BE2C (cell line): ENCODE data around the gene PBX4.
A peak's percentile ranks its signal among the peaks of the same experiment; 100 is the strongest.

Experiments
- DNase-seq: peaks from one replicate; pipeline ENCODE4 v3.0.0-alpha.2; 2020
- H3K27me3 ChIP-seq: fragments of 250-450 bp; sonication (Bioruptor Pico); 2 replicates; pipeline ENCODE4 v1.5.1; 2020; ENCODE audit warnings: mild to moderate bottlenecking
- H3K36me3 ChIP-seq: fragments of 250-450 bp; sonication (Bioruptor Pico); 2 replicates; pipeline ENCODE4 v1.5.1; 2020; ENCODE audit warnings: mild to moderate bottlenecking
- H3K4me1 ChIP-seq: fragments of 250-450 bp; sonication (Bioruptor Pico); 2 replicates; pipeline ENCODE4 v1.5.1; 2020
- H3K4me3 ChIP-seq: 2 replicates; pipeline ENCODE4 v1.5.1; 2011; ENCODE audit warnings: low read depth, low read length
- H3K9me3 ChIP-seq: fragments of 250-450 bp; sonication (Bioruptor Pico); 2 replicates; pipeline ENCODE4 v1.5.1; 2020
- CTCF ChIP-seq: IDR thresholded peaks from 2 replicates; pipeline ENCODE4 v1.5.1; 2012; ENCODE audit warnings: mild to moderate bottlenecking, low read depth, low read length

Gene PBX4

GRCh38 chr19:19554074-19555023 lies 64.1 kb downstream of the PBX4 start:
- Histone ChIP-seq H3K4me1 (no peaks in the 10 kb centered on the region), H3K4me3 (no peak overlapping the region), H3K9me3 (no peaks in the 10 kb centered on the region), H3K27me3 (no peaks in the 10 kb centered on the region), H3K36me3 (no peaks in the 10 kb centered on the region)
- TF ChIP-seq CTCF = peak; percentile 59
- no peak for DNase-seq

- TF ChIP-seq CTCF = no peak
Measured at GRCh38 chr19:19553670-19554069, 64.8 kb downstream of the PBX4 start.

GRCh38 chr19:19552798-19553197 lies 65.7 kb downstream of the PBX4 start:
- DNase-seq = peak; percentile 48
- Histone ChIP-seq H3K4me1 (no peaks in the 10 kb centered on the region), H3K27me3 (no peaks in the 10 kb centered on the region), H3K4me3 (no peak overlapping the region), H3K9me3 (no peaks in the 10 kb centered on the region), H3K36me3 (no peaks in the 10 kb centered on the region)
- peak; percentile 46 for TF ChIP-seq CTCF

More at GRCh38 chr19:19553670-19554069, 64.8 kb downstream of the PBX4 start:
- DNase-seq = no peak
- no peaks in the 10 kb centered on the region for H3K36me3 ChIP-seq
- no peaks in the 10 kb centered on the region for H3K4me1 ChIP-seq
- H3K9me3 ChIP-seq = no peaks in the 10 kb centered on the region
- no peaks in the 10 kb centered on the region for H3K27me3 ChIP-seq
- no peak overlapping the region for H3K4me3 ChIP-seq

- Histone ChIP-seq H3K27me3 (no peaks in the 10 kb centered on the region), H3K36me3 (no peaks in the 10 kb centered on the region), H3K4me3 (no peak overlapping the region), H3K9me3 (no peaks in the 10 kb centered on the region), H3K4me1 (no peaks in the 10 kb centered on the region)
- no peak for DNase-seq
- no peak for TF ChIP-seq CTCF
Measured at GRCh38 chr19:19551853-19552192, 66.7 kb downstream of the PBX4 start.

- H3K4me3 ChIP-seq = no peak overlapping the region
Measured at GRCh38 chr19:19550972-19551852, 67.3 kb downstream of the PBX4 start.

More at GRCh38 chr19:19550972-19551852, 67.3 kb downstream of the PBX4 start:
- Histone ChIP-seq H3K9me3 (no peaks in the 10 kb centered on the region), H3K27me3 (no peaks in the 10 kb centered on the region), H3K36me3 (no peaks in the 10 kb centered on the region), H3K4me1 (no peaks in the 10 kb centered on the region)
- DNase-seq = peak; percentile 13
- no peak for TF ChIP-seq CTCF
